GM18520 (cell line): ENCODE data around the gene EBF3.

ENCODE experiments used
- ATAC-seq: cut with Tn5 transposase; IDR thresholded peaks from one replicate; pipeline ENCODE4 v1.9.1; 2021; ENCODE audit not compliant: unreplicated experiment

Gene EBF3

DNA sequence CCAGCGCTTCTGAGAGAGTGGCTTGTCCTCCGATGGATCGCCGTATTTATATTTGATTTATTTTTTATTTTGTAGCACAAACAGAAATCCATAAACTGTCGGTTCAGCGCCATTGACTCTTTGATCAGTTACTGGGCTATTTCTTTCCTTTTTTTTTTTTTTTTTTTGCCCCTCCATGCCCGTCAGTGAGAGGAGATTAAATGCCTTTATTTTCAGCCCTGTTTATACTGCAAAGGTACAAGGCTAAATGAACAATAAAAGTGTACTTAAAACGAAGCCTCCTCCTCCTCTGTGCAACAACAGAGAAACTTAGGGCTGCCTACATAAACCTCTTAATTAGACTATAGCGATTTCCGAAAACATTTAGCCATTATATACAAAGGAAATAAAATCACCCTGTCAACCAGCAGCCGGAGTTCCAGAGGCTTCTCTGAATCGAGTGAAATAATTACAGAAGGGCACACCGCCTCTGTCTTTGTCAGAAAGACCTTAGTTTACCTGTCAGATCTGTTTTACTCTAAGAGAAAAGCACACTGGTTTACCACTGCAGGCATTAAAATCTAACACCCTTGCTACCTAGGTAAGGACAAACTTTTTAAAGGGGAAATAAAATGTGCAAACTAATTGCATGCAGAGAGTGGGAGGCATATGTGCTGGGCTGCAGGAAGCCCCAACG, 3.5 kb downstream of the EBF3 start:
- ATAC-seq = no peak

DNA sequence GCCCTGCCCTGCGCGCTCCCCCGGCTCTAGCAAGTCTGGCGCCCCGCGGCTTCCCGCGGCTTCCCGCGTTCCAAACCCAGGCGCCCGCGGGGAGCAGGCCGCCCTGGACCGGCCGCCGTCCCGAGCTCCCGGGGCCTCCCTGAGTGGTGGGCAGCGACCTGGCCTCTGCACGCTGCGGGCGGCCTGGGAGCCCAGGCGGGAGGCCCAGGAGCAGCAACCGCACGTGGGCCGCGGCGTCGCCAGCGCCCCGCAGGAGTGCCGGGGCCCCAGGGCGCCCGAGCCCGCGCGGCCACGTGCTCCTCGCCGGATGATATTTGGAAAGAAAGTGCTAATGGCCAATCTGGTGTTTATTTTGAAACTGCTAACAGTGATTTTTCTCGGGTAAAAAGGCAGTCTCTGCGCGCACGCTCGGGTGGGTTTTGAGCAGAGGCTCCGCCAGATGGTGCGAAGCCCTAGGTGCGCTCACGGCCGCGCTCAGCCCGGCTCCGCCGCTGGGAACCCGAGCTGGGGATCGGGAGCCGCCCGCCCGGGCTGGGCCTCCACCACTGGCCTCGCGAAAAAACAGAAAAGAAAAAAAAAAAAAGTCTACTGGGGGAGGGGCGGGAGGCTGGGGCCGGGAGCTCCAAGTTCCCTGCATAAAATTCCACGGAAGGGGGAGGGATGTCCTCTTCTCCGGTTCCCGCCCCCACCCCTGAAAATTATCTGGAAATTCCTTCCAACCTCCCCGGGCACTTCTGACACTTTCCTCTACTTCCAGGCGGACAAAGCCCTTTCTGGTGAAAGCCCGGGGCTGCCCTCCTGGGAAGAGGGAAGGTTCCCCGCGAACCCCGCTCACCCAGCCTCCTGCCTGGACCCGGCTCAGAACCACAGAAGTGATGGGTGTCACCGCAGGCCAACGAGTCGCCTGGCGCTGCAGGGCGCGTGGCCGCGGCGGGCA, 4.3 kb downstream of the EBF3 start:
- ATAC-seq = no peak

- ATAC-seq = no peak
Observed at GRCh38 chr10:129958629-129959543, 5.2 kb downstream of the EBF3 start.

GRCh38 chr10:129958148-129958628, 5.9 kb downstream of the EBF3 start:
- no peak for ATAC-seq

DNA sequence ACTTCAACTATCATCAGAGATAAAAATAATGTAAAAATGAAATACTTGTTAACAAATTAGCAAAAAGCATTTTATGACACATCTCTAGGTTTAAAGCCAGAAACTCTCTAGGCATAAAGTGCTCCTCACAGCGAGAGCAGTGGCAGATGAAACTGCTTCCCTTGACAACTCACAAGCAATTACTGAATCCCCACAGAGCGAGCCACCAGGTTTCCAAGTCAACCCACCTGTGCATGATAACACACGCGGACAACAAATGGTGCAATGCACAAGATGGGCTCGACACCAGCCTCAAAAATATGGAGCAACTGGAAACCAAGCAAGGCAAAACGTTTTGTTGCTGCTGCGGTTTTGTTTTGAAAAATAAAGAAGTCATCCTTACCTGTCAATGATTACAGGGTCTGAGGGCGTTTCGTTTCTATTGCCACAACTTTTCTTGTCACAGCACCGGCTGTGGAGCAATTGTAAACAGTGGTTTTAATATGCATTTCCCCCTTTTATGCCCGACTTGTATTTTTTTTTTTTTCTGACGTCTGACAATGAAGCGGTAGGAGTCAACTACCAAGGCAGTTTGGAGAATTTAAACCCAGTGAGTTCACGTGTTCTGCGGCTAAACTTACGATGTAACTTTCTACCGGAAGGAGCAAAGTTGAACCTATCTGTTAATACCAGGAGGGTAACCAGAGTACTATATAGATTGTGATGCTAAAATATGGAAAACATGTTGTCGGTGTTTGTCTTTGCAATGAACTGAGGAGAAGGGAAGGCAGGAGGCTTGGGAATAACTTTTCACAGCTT, 7.0 kb downstream of the EBF3 start:
- no peak for ATAC-seq

- ATAC-seq = no peak
Observed at GRCh38 chr10:129956286-129956670, 7.8 kb downstream of the EBF3 start.

DNA sequence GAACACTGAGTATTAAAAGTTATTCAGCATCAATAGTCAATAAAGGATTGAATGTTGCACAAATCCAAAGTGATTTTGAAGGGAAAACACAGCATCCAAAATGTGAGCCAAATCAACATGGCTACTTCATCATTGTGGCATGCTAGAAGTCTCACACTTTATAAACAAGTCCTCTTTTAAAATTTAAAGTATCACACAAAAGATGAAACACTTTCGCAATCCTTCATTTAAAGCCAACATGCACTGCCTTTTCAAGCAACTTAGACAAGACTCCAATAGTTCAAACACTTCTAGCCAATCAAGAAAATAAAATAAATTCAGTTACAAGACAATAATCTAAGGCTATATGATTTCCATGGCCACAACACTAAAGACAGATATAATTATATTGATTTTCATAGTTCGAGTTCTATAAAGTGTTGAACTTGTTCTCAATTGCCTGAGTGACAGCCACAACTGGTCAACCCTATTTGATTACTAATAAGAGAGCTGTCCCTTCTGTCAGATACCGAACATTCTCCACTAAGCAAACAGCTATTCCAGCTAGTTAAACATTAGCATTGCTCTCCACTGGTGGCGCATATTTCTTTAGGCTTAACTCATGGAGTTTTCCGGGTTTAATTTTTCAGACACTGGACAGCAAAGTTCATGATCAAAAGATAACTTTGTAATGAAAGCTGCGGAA, 8.3 kb downstream of the EBF3 start:
- ATAC-seq = no peak

DNA sequence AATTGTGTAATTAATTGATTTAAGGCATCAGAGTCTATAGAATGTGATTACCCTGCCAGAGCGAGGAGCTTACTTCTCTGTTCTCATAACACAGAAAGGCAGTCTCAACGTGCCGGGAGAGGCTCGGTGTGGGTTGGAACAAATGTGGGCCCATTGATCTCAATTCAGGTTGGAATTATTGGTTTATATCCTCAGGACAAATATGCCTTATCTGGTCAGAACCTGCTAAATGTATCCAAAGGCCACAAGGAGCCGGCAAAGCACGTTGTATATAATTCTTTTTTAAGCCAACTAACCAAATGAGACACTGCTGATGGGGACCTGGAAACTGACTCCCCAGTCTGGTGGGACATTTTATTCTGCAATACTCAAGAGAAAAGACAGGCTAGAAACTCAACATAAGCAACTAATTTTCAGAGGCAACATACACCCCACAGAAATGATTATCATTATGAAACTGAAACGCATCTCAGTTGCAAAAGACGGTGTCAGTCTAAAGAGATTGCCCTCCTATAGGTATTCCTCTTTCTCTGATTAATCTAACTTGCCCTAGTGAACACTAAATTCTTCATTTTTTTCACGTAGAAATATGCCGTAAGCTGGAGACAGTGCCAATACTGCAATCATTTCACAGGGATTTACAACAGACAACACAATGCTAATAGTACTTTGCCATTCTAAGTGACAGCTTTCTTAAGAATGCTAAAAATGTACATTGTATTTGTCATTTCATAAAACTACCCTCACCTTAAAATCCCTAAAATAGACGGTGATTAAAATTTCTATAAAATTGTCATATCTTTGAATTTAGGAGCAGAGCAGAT, 9.4 kb downstream of the EBF3 start:
- no peak for ATAC-seq

DNA sequence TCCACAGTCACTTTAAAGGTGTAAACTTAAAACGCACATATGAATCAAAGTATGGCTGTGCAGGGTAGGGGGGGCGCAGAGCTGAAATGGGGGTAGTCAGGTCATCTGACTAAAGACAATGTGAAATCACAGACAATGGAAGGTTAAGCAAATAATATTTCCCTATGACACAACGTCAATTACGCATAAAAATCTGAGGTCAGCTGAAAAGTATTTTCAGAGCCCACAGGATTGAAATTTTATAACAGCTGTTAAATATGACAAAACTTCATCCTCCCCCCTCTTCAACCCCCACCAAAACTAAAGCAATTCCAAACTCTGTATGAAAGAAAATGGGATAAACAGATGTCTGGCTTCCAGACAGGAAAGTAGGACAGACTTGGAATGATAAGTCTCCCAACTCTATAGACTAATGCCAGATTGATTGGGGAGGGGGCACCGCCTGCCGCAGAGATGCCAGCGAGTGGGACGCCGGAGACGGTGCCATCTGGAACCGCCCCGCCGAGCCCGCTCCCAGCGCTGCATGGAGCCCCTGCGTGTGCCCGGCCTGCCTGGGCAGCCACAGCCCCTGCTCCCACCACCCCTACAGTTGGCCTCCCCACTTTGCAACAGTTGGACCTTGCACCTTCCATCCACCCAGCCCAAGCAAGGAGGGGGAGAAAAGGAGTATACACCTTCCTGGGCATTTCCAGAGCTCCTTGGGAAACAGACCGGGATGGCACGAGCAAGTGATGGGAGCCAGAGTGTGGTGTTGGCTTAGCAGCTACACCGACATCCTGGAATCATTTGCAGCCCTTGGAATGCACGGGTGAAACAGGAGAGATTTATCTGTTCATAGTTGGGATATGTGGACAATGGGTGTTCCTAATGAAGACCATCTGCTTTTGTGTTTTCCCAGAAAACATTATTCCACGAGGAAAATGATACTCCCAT, 10.7 kb downstream of the EBF3 start:
- ATAC-seq = no peak

- ATAC-seq = no peak
Observed at GRCh38 chr10:129952378-129953118, 11.5 kb downstream of the EBF3 start.

- ATAC-seq = no peak
Observed at GRCh38 chr10:129951970-129952265, 12.2 kb downstream of the EBF3 start.

DNA sequence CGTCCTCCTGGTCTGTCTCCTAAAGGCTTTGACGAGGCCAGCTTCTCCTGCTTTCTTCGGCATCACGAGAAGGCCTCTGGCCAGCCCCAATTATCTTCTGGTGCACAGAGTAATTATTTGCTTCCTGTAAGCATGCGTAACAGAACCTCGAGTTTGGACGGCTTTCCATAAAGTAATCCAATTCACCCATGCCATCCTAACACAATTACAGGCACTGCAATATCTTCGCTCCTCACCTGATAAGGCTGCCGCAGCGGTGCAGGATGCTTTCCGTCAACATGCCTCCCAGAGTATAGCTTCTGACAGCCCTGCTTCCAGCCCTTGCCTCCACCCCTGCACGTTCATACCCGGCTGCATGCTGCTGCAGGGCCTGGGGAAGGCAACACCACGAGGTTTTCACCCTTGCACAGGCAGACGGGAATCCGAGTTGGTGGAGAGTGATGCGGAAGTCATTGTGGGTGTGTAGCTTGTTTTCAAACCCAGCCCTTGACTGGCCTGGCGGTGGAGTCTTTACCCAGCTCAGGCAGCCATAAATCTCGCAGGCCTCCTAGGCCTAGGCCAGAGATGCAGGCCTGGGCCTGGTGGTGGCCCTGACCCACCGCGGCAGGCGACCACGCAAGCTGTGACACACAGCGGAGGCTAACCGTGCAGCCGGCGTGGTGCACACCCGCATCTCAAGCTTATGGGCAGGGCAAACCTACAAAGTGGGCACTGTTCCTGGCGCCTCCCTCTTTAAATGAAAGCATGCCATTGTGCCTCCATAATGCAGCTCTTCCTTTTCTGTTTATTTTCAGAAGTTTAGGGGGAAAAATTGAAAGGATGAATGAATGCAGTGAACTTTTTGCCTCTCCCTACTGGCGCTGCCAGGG, 12.7 kb downstream of the EBF3 start:
- no peak for ATAC-seq

GRCh38 chr10:129950676-129951075, 13.4 kb downstream of the EBF3 start:
- ATAC-seq = no peak

DNA sequence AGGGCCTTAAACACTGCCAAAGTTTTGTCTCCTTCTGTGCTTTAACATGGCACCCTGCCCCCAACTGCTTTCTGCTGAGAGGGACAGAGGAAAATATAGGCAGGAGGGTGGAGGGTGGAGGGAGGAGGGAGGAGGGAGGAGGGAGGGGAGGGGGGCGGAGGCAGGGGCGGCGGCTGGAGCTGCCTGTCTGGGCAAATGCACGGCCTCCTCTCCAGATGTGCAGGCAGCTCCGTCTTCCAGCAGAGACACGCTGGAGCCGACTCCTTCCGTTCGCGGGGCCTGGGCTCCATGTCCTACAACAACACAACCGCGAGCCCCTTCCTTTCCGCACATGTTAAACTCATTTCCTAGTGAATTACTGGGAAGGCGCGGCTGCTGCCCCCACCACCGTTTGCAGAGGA, 14.2 kb downstream of the EBF3 start:
- ATAC-seq = no peak

DNA sequence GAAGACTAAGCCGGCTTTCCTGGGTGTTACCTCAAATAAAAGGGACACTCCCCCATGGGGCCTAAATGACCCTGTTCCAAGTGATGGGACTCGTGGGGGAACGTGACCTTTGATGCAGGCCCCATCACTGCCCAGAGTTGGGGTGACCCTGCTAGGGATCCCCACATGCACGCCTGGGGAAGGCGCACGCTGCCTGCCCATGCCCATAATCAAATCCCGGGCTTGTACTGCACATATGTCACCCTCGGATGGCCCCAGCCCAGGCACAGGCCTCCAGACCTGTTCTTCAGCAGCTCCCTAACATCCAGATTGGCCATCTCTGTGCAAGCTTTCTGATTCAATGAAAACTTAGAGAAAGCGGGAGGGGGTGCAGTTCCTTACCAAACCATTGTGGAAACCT, 14.7 kb downstream of the EBF3 start:
- no peak for ATAC-seq

GRCh38 chr10:129946859-129947258, 17.2 kb downstream of the EBF3 start:
- ATAC-seq = no peak
